ENCODE measurements around the gene POGLUT2. TPM values are rescaled to one million over a fixed set of nuclear protein-coding genes. Genes with fewer than 3 reads are reported as not detected.

Gene POGLUT2
- total and polyA plus RNA-seq, 12 donors = 1.1 to 12.0 (median 5.4) TPM

DNA sequence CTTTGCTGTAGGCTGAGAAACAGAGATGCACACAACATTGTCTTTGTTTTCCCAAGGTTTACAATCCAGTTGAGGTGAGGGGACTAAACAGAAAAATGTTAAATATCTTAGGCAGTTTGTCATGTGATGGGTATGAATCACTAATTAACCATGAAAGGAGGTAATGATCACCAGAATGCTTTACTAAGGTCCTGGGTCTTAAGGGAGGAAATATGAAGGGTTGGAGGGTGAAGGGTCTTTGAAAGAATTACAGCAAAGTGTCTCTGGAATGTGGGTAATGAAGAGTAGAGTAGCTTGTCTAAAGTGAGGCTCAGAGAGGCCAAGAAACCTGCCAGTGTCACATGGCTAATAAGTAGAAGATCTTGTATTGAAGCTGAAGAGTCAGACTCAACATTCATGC, 19.1 kb upstream of the POGLUT2 start:
- Histone ChIP-seq H3K27ac (no peak overlapping the region), H3K4me1 (replicated peaks in 1 of 2) (peaks cover 0 to 20% of the 10 kb centered on the region in 2 donors), H3K4me3 (no peak overlapping the region), H3K9me3 (replicated peaks in 1 of 3) (no peaks in the 10 kb centered on the region), H3K36me3 (replicated peaks in 1 of 2) (peaks cover 0 to 18% of the 10 kb centered on the region in 2 donors), H3K27me3 (no peaks in the 10 kb centered on the region)
- TF ChIP-seq POLR2A (IDR thresholded peaks at IDR 0.05) (no peak), CTCF (IDR thresholded peaks at IDR 0.05) (no peak)
- DNase-seq = no peak
- intact Hi-C loops (cut with DNase I) = no loop called here

- DNase-seq = no peak
- H3K4me3 ChIP-seq = no peak overlapping the region
Observed at GRCh38 chr13:102817241-102817640, 18.5 kb upstream of the POGLUT2 start.

DNA sequence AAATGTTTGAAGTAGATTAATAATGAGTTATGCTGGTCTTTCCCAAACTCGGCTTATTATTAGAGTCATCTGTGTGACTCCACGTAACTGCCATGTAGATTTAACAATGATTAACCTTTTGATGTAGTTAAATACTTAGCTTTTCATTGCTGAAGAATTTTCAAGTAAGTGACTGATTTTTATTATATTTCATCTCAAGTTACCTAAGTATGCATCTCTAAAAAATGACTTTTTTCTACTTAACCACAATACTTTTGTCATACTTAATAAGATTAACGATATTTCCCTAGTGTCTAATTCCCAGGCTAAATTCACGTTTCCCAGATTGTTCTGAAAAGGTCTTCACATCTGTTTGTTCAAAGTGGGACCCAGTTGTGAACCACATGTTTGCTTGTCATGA, 17.9 kb upstream of the POGLUT2 start:
- intact Hi-C loops (cut with DNase I) = no loop called here
- H3K27me3 ChIP-seq = no peaks in the 10 kb centered on the region
- H3K4me1 ChIP-seq (replicated peaks in 1 of 2) = peaks cover 0 to 20% of the 10 kb centered on the region in 2 donors
- WGBS, 4 donors = 82 to 91% (median 90%) methylated on average over 4 of the region's 4 CpGs
- no peak overlapping the region for H3K27ac ChIP-seq
- peaks cover 0 to 6% of the 10 kb centered on the region in 2 donors for H3K36me3 ChIP-seq (replicated peaks in 1 of 2)
- no peak overlapping the region for H3K4me3 ChIP-seq
- TF ChIP-seq CTCF (IDR thresholded peaks at IDR 0.05) (no peak), POLR2A (IDR thresholded peaks at IDR 0.05) (no peak)
- no peak for DNase-seq
- peaks cover 0 to 4% (median 0%) of the 10 kb centered on the region in 3 donors for H3K9me3 ChIP-seq (replicated peaks in 1 of 3)

More at GRCh38 chr13:102817241-102817640, 18.5 kb upstream of the POGLUT2 start:
- TF ChIP-seq POLR2A (IDR thresholded peaks at IDR 0.05) = no peak
- no peaks in the 10 kb centered on the region for H3K9me3 ChIP-seq (replicated peaks in 1 of 3)
- H3K27me3 ChIP-seq = no peaks in the 10 kb centered on the region
- intact Hi-C loops (cut with DNase I) = no loop called here
- H3K36me3 ChIP-seq (replicated peaks in 1 of 2) = peaks cover 0 to 12% of the 10 kb centered on the region in 2 donors
- peaks cover 0 to 20% of the 10 kb centered on the region in 2 donors for H3K4me1 ChIP-seq (replicated peaks in 1 of 2)
- WGBS, 4 donors = 86 to 98% (median 93%) methylated on average over 1 of the region's 1 CpG
- H3K27ac ChIP-seq = no peak overlapping the region

- no peak for TF ChIP-seq CTCF (IDR thresholded peaks at IDR 0.05)
- no peak for TF ChIP-seq POLR2A (IDR thresholded peaks at IDR 0.05)
- intact Hi-C loops (cut with DNase I) = no loop called here
- no peaks in the 10 kb centered on the region for H3K27me3 ChIP-seq
- H3K9me3 ChIP-seq (replicated peaks in 1 of 3) = peaks cover 0 to 5% (median 0%) of the 10 kb centered on the region in 3 donors
- peaks cover 0 to 20% of the 10 kb centered on the region in 2 donors for H3K4me1 ChIP-seq (replicated peaks in 1 of 2)
- no peak for DNase-seq
- H3K4me3 ChIP-seq = no peak overlapping the region
- no peaks in the 10 kb centered on the region for H3K36me3 ChIP-seq (replicated peaks in 1 of 2)
- no peak overlapping the region for H3K27ac ChIP-seq
- 90 to 95% (median 91%) methylated on average over 5 of the region's 5 CpGs for WGBS, 4 donors
Observed at GRCh38 chr13:102815788-102816187, 17.0 kb upstream of the POGLUT2 start.

- H3K36me3 ChIP-seq (replicated peaks in 1 of 2) = no peaks in the 10 kb centered on the region
- H3K27ac ChIP-seq = no peak overlapping the region
- H3K9me3 ChIP-seq (replicated peaks in 1 of 3) = peaks cover 0 to 5% (median 0%) of the 10 kb centered on the region in 3 donors
- H3K4me1 ChIP-seq (replicated peaks in 1 of 2) = peaks cover 0 to 13% of the 10 kb centered on the region in 2 donors
- intact Hi-C loops (cut with DNase I) = no loop called here
- TF ChIP-seq CTCF (IDR thresholded peaks at IDR 0.05) (no peak), POLR2A (IDR thresholded peaks at IDR 0.05) (no peak)
- WGBS, 4 donors = 77 to 86% (median 85%) methylated on average over 6 of the region's 6 CpGs
- H3K4me3 ChIP-seq = no peak overlapping the region
- no peak for DNase-seq
- H3K27me3 ChIP-seq = no peaks in the 10 kb centered on the region
Observed at GRCh38 chr13:102814793-102815192, 16.0 kb upstream of the POGLUT2 start.
